Measurements from ENCODE around the gene KCNIP3.
"Not testable (repeated sequence)": the region's sequence is repeated elsewhere in the genome, so short reads cannot be mapped to it uniquely, and the experiment has no call there.

Gene KCNIP3

GRCh38 chr2:95433373-95433772, 136.2 kb downstream of the KCNIP3 start:
- DNase-seq: not testable (repeated sequence)

- DNase-seq: not testable (repeated sequence)
Observed at GRCh38 chr2:95433973-95434372, 136.8 kb downstream of the KCNIP3 start.

GRCh38 chr2:95434507-95435076, 137.4 kb downstream of the KCNIP3 start:
- not testable (repeated sequence) for DNase-seq

GRCh38 chr2:95435162-95435871, 138.2 kb downstream of the KCNIP3 start:
- DNase-seq: not testable (repeated sequence)
